Colon (tissue), 2 donors: ENCODE measurements around the gene SELENOK.

ENCODE experiments used
- FAIRE-seq: peaks from 2 replicates; lab custom pipeline; 2012; peaks lifted over from hg19 to GRCh38; lab: Jason Lieb, UNC
- donor health status: control.
- donor health status: control.

The SELENOK gene

DNA sequence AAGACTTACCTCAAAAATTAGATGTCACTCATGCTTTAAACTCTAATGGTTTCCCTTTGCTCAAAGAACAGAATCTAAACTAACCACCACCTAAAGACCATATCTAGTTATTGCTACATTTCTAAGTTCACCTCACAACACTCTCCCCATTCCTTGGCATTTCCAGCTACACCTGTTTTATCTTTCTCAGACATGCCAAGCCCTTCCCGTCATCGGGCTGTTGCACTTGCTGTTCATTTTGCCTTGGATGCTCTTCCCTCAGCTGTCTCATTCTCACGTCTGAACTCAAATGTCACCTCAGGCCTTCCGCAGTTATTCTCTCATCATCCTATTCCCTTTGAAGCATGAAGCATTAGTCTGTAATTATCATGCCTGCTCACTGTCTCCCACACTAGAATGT, 8.7 kb downstream of the SELENOK start:
- no peak for FAIRE-seq

- FAIRE-seq = no peak
Observed at GRCh38 chr3:53881691-53882593, 9.7 kb downstream of the SELENOK start, which contains the start of gene ACTR8. Gene ACTR8 (minus strand): TSS chr3:53882152. CDS start chr3:53882101, 51 bp downstream.

DNA sequence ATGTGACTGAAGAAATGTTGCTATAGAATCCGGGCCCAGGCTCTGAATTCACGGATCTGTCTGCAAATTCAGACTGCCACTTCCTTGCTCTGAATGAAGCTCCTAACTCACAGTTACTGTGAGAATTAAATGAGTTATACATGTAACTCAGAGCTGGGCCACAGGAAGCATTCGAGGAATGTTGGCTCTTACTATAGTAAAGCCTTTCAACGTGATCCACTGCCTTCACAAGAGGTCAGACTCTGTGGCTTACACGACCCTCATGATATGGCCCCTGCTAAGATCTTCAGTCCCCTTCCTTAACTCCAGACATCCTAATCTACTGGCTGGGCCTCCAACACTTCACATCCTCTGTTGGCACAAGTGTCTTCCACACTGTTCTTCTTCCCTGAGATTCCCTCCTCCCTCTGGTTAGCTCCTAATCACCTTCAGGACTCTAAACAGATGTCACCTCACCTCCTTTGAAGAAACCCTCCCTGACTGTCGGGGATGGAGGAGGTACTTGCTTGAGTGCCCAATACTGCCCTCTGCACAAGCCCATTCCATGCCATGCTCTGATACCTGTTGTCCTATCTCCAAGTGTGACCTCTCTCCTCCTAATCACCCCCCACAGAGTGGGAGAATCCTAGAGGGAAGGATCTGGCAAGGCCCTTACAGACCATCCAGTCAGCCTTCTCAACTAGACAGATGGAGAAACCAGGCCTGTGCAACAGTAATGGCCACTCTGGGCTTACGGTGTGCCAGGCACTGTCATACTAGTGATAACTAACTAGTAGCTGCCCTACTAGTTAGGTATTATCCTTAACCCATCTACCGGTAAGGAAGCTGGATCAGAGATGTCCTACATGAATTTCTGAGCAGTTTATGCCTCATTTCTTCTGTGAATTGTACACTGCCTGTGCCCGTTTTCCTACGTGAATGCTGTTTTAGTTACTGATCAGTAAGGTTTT, 11.0 kb downstream of the SELENOK start:
- FAIRE-seq = no peak

- FAIRE-seq = no peak
Observed at GRCh38 chr3:53865732-53866499, 25.7 kb downstream of the SELENOK start.

GRCh38 chr3:53863145-53863544, 28.5 kb downstream of the SELENOK start:
- FAIRE-seq = no peak

DNA sequence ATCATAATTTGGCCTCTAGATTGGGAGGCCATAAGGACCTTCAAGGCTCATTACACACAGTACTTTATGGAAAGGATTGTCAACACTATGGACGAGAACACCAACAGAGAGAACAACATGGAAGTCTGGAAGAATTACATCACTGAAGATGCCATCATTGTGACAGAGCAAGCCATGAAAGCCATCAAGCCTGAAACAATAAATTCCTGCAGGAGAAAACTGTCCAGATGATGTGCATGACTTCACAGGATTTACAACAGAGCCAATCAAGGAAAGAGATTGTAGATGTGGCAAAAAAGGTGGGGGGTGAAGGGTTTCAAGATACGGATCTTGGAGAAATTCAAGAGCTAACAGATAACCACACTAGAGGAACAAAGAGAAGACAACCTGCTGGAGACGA, 29.4 kb downstream of the SELENOK start:
- no peak for FAIRE-seq

- FAIRE-seq = no peak
Observed at GRCh38 chr3:53860196-53860595, 31.5 kb downstream of the SELENOK start.

DNA sequence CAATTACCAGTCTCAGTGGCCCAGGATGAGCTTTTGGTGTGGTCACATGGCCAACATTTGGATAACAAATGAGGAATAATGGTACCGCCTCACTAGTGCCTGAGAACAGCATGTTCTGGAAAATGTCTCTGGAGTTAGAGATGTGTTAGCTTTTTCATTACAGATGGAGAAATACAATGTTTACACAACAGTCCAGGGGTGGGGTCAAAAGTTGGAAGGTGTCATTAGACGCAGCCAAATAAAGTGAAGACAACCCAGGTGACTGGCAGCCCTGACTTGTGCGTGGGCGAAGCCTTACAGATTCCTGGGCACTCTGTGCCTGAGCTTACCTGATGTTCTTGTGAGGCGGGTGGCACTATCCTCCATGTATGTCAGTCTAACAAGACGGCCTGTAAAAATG, 32.5 kb downstream of the SELENOK start:
- no peak for FAIRE-seq

DNA sequence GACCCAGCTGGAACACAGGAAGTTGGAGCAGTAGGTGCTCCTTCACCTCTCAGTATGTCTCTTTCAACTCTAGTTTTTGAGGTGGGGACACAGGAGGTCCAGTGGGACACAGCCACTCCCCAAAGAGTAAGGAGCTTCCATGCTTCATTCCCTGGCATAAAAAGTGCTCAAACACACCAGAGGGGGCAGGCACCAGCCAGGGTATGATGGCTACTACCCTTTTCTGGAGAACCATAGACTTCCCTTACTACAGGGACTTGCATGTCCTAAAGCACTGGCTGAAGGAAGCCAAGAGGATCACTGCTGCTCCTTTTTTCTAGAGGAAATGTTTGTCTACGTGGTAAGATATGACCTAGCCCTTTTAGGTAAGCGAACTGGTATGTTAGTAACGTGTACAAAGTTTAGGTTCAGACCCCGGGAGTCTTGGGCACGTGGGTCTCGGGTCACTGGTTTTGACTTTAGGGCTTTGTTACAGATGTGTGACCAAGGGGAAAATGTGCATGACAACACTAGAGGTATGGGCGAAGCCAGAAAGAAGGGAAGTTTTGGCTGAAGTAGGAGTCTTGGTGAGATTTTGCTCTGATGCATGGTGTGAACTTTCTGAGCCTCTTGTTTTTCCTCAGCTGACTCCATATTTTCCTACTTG, 33.4 kb downstream of the SELENOK start:
- no peak for FAIRE-seq

DNA sequence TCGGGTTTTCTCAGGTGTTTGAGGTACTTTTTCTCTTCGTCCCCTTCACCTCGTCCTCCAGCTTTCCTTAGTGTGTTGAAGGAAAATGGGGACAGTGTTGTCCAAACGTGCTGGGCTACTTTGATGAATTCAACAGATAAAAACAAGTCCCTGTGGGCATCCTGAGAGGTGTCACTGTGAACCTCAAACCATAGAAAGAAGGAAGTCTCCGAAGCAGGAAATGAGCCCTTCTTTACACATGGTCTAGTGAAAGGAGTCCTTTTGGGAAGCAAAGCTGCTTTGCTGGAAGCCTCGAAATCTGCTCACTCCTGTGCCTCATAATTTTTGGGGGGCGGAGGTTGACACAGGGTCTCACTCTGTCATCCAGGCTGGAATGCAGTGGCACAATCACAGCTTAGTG, 34.7 kb downstream of the SELENOK start:
- FAIRE-seq = no peak

DNA sequence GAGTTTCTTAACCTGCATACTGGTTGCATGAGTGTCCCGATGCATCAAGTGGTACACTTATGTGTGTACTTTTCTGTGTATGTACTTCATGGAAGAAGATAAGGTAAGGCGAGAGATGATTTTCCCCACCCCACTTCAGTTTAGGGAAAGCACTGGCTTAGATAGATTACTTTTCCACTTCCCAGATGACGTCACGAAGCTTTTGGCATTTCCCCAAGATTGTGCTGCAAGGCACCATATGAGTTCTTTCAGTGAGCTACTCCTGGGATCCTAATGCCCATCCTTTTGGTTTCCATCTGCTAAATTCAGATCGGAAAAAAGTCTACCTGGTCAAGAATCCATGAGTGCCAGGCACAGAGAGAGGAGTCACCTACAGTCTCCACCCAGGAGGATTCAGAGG, 40.8 kb downstream of the SELENOK start:
- FAIRE-seq = no peak

DNA sequence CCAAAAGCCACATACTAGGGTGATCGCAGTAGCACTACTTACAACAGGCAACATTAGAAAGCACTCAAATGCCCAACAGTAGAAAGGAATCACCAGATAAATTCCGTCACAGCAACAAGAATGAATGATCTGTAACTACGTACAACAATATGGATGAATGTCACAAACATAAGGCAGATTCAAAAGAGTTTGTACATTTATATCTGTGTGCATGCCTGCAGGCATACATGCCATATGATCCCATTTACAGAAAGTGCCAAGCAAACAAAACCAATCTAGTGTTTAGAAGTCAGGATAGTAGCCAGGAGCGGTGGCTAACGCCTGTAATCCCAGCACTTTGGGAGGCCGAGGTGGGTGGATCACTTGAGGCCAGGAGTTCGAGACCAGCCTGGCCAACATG, 41.7 kb downstream of the SELENOK start:
- FAIRE-seq = no peak

DNA sequence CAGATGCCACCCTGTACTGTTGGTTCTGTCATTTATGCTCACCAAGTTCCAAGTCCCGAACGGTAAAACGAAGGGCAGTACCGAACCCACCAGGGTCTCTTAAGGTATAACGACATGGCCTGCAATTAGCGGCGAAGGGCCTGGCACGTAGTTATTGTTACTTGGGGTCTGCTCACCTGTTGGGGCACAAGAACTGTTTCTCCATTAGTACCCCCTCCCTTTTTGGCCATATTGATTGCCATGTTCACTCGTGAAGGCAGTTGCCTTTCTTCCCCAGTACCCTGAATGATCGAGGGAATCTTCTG, 44.9 kb downstream of the SELENOK start:
- no peak for FAIRE-seq

DNA sequence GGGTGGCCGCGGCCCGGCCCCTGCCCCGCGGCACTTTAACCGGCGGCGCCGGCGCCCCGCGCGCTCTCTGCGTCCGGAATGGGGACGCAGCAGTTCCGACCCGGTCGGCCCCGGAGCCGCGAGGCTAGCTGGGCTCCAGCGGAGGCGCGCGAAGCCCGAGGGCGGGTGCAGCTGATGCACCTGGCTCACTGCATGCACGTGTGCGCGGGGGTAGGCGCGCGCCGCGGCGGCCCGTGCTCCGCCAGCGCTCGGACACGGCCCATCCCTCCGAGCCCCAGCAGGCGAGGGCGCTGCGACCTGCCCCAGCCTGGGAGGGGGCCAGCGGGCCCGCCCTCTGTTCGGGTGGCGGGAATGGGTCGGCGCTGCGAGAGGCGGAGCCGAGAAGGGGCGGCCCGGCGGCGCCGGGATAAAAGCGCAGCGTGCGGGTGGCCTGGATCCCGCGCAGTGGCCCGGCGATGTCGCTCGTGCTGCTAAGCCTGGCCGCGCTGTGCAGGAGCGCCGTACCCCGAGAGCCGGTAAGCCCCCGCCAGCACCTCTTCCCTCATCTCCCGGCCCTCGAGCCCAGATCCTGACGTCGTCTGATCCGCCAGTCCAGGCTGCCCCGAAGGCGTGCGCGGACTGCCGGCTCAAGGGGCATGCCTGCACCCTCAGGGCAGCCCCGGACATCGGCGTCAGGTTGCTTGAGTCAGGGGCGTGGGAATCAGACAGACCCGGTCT, 45.4 kb downstream of the SELENOK start, which contains the start of the genes CHDH and IL17RB:
TSS of gene CHDH (minus strand) at position 286 of the 717 bp plus-strand sequence. CDS start 22,411 bp downstream, outside the sequence.
TSS of gene IL17RB (plus strand) at position 435 of the 717 bp plus-strand sequence. CDS start at position 456, 21 bp downstream.
- no peak for FAIRE-seq

DNA sequence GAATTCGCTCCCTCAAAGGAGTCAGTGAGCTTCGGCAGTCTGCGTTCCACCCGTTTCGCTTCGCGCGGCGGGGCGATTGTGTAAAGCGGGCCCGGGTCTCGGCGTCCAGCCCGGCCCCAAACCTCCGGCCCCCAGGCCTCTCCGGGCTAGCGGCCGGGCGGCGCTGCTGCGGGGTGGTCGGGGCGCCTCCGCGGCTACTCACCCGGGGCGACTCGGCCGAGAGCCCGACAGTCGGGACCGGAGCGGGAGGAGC, 45.9 kb downstream of the SELENOK start:
- FAIRE-seq = no peak

GRCh38 chr3:53845103-53845880, 46.4 kb downstream of the SELENOK start:
- FAIRE-seq = no peak

GRCh38 chr3:53844262-53845102, 47.2 kb downstream of the SELENOK start:
- FAIRE-seq = no peak

- no peak for FAIRE-seq
Observed at GRCh38 chr3:53843195-53844177, 48.2 kb downstream of the SELENOK start.
